Cerebellar nuclear complex (tissue), 1 donor: ENCODE results near the gene MYBPHL.
"Not testable (repeated sequence)": the region's sequence is repeated elsewhere in the genome, so short reads cannot be mapped to it uniquely, and the experiment has no call there.

Experiments
- DNase-seq, 2 experiments: peaks; one replicate each; lab custom pipeline; 2025; lab: John Stamatoyannopoulos, UW

MYBPHL gene

DNA sequence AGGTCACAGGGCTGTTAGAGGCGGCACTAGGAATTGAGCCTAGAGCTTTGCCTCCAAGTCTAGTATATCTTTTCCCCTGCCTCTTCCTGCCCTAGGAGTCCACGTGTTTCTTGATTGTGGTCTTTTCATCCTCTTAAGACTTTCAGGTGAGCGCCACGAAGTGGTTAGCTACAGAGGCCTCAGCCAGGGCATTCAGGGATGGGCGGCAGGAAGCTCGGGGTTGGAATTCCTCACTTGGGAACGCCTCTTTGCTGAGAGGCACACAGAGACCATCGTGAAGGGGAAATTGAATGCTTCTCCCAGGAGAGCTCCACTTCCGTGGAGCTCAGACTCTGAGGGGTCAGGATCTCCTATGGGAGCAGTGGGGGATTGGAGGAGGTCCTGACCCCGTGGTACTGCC, 820 bp downstream of the MYBPHL start:
- not testable (repeated sequence) for DNase-seq

DNA sequence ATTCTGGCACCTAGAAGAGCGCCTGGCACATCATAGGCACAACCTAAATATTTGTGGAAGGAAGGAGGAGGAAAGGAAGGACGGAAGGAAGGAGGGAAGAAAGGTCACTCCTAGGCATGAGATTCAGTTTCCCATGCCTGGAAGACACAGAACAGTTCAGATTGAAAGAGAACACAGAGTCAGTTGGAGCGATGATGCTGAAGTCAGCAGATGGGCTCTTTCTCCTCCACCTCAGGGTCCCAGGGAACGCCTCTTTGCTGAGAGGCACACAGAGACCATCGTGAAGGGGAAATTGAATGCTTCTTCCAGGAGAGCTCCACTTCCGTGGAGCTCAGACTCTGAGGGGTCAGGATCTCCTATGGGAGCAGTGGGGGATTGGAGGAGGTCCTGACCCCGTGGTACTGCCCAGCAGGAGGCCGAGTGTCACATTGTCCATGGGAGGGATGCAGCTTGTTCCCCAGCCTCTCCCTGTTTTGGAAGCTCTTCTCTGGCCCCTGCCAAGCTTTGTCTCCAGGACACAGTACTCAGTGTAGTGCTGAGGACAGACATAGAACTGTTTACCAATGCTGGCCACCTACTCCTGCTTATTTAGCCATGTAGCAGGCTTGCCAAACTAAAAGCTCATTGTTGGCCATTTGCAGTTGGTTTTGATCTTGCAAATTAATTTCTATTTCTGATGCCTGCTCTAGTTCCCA, 2.4 kb downstream of the MYBPHL start:
- DNase-seq: no peak

DNA sequence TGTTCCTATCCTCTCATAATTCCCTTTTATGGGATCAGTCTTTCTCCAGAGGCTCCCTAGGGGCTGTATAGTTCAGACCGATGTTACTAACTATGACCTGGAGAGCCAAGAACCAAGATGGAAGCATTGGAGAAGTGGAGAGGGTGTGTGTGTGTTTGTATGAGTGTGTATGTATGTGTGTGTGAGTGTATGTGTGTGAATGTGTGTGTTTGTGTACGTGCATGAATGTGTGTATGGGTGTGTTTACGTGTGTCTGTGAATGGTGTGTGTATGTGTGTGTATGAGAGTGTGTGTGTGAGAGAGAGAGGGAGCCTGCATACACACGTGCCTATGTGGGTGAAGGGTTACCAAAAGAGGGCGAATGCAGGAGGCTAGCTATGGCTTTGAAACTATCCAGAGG, 4.9 kb downstream of the MYBPHL start:
- DNase-seq: no peak

DNA sequence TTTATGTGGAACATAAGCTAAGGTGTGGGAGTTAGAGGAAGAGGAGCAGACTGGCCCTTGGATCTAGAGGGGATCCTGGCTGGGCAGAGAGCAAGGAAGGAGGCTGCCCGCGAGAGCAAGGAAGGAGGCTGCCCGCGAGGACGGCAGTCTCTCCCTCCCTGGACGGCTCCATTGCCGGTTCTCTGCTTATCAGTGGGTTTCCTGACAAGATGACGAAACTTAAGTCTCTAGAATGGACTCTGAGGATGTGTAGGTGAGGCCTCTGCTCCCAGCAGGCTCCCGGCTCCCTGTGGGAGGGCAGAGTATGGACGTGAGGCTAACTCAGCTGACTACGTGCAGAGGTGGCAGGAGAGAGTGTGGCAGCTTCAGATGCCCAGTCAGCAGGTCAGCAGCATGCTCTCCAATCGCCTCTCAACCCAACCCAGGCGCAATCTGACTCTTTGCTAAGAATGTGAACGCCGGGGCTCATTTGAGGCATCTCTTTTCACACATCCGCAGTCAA, 6.1 kb downstream of the MYBPHL start:
- no peak for DNase-seq

DNA sequence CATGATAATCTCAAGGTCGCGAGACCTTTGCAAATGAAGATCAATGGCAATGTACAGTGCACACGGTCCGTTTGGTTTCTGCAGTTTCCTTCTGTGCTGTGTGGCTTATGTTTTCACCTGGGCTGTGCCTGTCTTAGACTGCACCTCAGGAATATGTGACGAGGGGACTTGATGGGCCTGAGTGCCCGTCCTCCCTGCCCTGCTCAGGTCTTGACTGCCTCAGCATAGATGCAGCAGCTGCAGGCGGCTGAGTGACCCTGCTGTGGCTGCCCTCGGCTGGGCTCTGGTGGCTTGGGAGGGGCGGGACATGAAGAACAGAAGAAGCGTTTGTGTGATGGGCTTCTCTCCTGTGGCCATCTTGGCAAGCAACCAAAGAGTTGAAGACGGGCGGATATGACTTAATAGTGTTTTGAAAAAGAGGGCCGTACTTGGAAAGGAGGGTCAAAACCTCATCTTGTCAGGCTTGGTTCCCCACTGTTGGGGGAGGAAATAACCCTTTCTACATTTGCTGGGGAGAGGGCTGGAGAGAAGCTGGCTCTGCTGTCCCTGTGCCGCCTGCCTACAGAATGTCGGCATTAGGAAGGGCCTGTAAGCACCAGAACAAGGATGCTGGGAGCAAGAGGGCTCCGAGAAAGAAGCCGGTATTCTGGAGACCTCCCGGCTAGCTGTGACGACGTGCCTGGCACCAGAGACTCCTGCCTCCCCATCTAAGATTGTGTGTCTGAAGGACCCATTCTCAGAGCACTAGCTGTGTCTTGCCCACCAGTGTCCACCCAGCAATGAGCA, 7.1 kb downstream of the MYBPHL start:
- DNase-seq: no peak

DNA sequence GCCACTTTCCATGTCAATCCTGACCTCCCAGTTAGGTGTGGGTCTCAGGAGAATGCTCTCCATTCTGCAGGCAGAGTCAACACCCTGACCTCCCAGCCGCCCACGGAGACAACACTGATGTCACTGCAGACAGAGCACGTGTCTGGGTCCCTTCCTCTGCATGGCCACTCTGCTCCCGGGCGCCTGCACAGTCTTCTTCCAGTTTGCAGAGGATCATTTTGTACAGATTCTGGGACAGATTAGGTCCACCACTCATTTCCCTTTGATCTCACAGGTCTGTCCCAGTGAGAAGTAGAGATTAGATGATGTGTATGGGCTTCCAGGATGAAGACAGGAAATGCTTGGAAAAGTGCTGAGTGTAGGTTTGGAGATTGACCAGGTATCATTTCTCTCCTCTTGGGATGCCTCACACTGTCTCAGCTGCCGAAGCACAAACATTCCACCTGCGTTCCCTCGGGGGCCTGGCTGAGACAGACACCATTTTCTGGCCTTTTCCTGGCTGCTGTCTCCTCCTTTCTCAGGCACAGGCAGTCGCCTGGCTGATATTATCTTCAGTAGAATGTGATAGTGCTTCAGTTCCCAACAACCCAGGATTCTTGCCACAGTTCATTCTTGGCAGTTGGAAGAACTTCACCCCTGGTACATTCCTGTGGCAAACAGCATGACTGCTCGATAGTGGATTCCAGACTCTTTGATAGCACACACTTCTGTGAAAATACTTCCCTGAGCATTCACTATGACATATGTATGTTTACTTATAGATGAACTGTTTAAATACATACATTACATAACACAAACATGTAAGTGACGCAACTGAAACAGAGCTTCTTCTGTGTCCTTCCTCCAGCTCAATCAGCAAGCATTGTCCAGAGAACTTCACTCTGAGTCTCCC, 7.9 kb downstream of the MYBPHL start:
- no peak for DNase-seq

DNA sequence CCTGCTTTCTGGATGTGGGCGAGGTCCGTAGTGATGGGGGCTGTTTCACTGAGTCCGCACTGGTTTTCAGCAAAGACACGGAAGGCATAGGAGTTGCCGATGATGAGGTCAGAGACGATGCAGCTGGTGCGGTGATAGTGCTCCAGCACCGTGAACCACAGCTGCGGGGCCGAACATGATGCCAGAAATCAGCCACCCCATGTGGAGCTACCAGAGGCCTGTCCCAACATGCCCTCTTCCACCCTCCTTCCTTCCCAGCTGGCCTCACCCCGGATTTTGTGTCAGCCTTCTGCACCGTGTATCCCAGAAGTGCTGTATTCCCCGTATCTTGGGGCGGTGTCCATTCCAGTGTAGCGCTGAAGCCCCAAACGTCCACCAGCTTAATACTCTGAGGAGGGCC, 10.0 kb downstream of the MYBPHL start:
- DNase-seq: no peak

DNA sequence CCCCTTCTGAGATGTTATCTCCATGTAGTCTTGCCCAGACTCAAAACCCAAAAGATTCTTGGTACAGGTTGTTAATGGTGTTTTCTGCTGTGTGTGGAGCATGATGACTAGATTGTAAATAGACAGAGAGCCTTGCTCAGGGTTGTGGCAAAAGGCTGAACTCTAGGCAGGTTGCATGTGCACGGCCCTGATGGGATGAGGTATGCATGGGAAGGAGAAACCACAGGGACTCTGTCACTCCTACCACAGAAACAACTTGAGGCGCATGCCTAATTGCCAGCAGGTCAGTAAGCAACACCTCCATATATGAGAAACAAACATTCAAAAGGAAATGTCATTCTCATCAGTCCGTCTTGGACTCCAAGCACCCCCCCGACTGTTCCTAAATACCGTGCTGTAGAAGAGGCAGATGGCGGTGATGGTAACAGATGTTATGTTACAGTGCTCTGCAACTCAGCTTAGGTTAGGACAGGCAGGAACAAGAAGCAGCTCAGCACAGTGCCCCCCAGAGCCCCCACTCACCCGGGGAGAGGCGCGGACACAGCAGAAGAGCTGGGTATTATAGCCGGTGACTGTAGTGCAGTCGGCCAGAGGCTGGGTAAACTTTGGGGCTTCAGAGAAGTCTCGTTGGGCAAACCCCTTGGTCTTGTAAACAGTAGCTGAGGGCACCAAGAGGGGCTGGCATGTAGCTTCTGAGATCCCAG, 10.9 kb downstream of the MYBPHL start:
- DNase-seq: no peak

DNA sequence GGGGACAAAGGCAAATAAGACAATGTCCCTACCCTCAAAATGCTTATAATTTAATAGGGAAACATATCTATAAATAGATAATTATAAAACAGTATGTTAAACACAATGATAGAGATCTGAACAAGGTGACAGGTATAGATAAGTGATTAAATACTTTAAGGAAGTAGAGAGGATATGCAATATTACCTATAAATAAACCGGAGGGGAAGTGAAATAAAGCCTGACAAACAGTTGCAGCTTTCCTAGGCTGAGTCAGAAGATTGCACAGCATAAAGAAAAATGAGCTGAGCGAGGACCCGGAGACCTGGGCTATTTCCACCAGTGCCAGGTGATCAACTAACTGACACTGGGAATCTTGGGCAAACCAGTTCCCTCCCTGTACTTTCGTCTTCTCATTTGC, 12.3 kb downstream of the MYBPHL start:
- DNase-seq: no peak

DNA sequence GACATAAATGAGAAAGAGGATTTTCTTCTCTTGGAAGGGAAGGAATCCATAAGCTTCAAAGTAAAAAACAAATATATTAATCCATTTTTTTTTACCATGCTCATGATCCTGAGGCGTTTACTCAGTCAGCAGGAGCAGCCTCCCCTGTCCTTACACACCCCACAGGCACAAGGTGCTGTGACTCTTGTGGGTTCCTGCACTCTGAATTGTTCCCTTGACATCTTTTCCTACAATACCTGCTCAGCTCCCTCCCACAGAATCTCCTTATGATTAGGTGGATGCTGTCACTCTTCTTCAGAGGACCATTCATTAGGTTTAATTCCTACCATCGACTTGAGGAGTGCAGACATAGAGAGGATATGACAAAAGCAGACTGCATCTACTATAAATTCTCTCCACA, 13.8 kb downstream of the MYBPHL start:
- no peak for DNase-seq

DNA sequence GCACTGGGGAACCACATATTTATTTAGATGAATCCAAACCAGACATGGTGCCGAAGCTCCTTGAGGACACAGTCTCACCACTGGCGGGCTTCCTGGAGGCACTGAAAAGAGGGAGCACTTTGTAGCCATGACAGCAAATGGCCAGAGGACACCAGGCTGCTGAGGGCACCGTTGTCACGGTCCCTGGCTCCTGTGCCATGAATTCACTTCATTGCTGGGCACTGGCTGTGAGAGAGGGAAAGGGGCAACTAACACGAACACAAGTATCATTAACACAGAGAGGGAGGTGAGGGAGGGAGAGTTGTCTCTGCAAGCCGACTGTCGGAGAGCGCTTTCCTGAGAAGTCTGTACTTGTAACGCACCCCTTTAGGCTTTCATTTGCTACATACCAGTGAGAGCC, 14.4 kb downstream of the MYBPHL start:
- no peak for DNase-seq

DNA sequence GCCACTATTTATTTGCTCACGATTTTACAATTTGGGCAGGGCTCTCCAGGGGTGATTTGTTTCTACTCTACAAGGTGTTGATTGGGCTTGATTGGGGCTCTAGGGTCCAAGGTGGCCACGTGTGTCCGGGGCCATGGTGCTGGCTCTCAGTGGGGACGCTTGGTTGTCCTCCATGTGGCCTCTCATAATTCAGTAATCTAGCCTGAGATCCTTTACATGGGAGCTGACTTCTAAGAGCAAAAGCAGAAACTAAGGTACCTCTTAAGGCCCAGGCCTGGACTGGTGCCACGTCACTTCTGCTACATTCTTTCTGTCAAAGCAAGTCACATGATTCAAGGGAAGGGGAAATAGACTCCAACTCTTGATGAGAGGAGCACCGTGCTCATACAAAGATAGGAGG, 15.8 kb downstream of the MYBPHL start:
- DNase-seq: no peak

DNA sequence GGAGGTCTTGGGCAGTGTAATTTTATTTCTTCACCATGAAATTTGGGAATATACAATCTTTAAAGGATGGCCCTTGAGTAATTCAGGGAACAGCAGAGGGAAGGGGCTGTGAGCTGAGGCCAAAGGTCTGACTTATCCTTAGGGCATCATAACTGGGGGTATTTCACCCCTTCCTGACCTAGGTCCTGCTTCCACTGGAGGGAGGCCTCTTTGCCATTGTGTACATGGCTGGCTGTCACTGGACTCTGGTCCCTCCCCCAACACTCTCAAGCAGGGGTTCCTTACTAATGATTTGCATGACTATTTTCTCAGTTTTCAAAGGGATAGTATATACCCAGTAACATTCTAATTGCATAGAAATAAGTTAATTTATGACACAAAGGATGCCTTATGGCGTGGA, 16.7 kb downstream of the MYBPHL start:
- no peak for DNase-seq

DNA sequence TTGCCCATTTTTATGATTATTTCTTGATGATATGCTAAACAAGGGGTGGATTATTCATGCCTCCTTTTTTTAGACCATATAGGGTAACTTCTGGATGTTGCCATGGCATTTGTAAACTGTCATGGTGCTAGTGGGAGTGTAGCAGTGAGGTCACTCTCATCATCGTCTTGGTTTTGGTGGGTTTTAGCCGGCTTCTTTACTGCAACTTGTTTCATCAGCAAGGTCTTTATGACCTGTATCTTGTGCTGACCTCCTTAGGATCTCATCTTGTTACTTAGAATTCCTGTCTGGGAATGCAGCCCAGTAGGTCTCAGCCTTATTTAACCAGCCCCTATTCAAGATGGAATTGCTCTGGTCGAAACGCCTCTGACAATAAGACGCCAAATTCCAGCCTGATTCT, 20.0 kb downstream of the MYBPHL start:
- DNase-seq: not testable (repeated sequence)

DNA sequence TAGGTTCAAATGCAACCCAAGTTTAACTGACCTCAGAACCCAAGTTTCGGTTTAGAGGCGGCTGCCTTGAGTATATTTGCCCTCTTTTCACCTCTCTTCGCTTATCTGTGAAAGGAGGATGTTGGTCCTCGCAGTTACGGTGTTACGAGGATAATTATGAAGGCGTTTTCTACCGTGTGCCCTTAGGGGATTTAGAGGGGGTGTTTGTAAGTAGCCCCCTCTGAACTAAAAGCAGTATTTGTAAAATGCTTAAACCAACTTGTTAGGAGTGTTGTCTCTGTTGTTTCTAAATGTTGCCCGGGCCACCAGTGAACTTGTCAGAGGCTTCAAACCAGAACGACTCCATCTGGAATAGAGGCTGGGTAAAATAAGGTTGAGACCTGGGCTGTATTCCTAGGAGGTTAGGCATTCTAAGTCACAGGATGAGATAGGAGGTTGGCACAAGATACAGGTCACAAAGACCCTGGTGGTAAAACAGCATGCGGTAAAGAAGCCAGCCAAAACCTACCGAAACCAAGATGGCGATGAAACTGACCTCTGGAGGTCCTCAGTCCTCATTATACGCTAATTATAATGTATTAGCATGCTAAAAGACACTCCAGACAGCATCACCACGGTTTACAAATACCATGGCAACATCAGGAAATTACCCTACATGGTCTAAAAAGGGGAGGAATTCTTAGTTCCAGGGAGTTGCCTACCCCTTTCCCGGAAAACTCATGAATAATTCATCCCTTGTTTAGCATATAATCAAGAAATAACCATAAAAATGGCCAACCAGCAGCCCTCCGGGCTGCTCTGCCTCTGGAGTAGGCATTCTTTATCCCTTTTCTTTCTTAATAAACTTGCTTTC, 22.8 kb downstream of the MYBPHL start:
- DNase-seq: no peak

DNA sequence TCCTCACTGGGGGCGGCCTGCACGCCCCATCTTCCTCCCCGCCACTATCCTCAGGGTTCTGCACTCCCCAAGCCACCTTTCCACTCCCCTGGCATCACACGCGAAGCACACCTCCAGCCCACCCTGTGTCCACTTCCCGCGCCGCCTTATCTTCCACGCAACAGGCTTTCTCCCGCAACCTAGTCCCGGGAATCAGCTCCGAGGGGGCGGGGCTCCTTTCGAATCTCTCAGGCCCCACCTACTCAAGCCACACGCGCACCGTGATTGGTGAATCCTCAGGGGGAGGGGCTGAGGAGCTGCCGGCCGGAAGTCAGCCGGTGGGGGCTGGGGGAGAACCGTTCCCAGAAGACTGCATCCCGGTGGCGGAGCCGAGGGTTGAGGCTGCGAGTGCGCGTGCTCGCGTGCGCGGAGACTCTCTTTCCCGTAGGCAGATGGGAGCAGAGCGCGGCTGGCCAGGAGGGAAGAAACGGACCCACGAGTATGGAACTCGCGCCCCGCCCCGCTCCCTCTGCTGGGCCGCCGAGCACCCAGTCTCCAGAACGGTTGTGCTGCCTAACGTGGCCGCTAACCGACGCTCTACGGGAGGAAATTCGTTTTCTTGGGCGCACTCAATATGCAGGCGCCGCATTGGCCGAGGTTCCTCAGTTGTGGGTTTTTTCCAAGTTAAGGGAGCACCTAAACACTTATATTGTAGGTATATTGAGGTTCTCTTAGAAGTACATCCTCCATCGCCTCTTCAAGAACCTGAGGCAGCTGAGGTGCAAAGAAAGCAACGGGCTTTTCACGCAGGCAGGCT, 23.7 kb downstream of the MYBPHL start, which contains the start of gene PSRC1:
TSS of gene PSRC1 (minus strand) at position 194 of the 796 bp plus-strand sequence.
- DNase-seq: peak; percentile 88 to 96

DNA sequence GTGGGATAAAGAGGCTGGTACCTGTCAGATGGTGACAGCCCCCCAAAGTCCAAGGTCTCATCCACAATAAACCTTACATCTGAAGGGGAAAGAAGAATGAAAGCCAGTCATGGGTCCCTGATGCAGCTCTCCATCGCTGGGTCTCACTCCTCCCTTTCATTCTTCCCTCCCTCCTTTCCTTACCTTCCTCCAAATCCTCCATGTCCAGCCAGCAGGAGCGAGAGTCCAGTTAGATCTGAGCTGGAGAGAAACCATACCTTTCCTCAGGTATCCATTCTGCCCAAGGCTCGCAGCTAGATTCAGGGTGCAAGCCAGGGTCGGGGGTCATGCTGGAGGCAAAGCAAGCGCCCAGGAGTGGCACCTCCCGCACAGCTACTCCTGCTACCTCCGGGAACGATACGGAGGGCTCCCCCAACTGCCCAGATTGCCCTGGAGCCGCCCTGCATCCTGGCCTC, 24.3 kb downstream of the MYBPHL start:
- no peak for DNase-seq

DNA sequence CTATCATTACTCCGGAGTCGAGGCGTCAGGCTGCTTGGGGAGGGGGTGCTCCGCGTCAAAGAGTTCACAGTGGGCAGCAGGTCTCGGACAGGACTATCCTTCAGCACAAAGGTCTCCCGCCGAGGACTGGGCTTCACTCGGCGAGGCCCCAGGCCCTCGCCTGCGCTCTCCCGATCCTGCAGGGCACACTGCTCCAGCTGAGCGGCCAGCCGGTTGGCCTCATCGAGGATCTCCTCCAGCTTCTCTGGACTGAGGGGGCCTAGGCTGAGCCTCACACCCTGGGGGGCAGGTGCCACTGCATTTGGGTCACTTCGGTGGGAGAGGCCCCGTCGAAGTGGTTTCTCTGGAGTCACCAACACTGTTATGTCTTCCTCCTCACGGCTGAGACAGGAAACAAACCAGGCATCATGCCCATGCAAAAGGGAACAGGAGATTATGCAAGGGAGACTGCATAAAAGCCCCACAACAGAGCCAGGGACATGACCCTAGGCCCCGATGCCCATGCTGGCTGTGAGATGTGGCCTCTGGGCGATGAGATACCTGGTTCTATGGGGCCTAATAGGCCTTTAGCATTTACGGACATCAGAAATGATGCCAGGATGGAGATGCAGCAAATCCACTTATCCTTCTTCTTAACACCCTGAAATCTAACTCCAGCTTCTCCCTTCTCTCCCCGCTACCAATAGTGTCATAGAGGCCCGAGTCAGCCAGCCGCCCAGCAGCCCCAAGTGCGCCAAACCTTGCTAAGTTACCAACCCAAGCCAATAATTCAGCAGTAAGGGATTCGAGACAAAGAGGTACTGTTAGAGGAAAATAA, 24.9 kb downstream of the MYBPHL start:
- no peak for DNase-seq

DNA sequence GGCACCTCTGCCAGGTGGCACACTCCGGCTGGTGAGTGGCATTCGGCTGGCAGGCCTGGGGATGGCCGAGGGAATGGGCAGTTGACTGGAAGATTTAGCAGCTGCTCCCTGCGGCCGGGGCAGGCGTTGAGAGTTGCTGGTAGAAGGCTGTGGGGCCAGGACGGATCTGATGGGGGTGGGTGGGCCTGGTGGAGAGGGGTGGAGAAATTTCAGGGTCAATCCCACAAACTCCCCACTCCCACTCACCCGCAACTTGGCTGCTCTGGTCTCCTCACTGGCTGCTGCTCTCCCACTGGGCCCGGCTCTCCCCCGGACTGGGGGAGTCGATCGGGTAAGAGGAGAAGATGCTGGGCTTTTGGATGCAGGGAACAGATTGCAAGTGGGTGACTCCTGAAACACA, 25.9 kb downstream of the MYBPHL start:
- DNase-seq: no peak
